K562 (cell line): ENCODE results near the gene PPCDC. TPM values are rescaled to one million over a fixed set of nuclear protein-coding genes. Genes with fewer than 3 reads are reported as not detected.

ENCODE experiments used
- BMI1 ChIP-seq: fragments of 150-350 bp; IDR thresholded peaks from 2 replicates; pipeline ENCODE4 v1.6.1; 2014; ENCODE audit warnings: low read length
- CSDE1 ChIP-seq, 2 experiments: fragments of 450-650 bp; IDR thresholded peaks; 2 replicates each; pipeline ENCODE4 v1.6.1; 2016; ENCODE audit warnings: mild to moderate bottlenecking in 1 of 2
- GTF2A2 ChIP-seq: IDR thresholded peaks from 2 replicates; pipeline ENCODE4 v1.6.1; 2016; ENCODE audit warnings: mild to moderate bottlenecking, missing genetic modification characterization, missing compliant biosample characterization
- HDAC3 ChIP-seq: fragments of 450-650 bp; IDR thresholded peaks from 2 replicates; pipeline ENCODE4 v1.6.1; 2018; ENCODE audit warnings: borderline replicate concordance, mild to moderate bottlenecking, moderate library complexity; ENCODE audit not compliant: partially characterized antibody
- MTA2 ChIP-seq: fragments of 450-650 bp; IDR thresholded peaks from 2 replicates; pipeline ENCODE4 v1.6.1; 2016; ENCODE audit warnings: low read depth
- NCOA4 ChIP-seq: fragments of 450-650 bp; IDR thresholded peaks from 2 replicates; pipeline ENCODE4 v1.6.1; 2018; ENCODE audit warnings: mild to moderate bottlenecking; ENCODE audit not compliant: partially characterized antibody
- NFRKB ChIP-seq: fragments of 450-650 bp; IDR thresholded peaks from 2 replicates; pipeline ENCODE4 v1.6.1; 2016; ENCODE audit warnings: low read depth
- NR4A1 ChIP-seq, 2 experiments: fragments of 250-450 bp in 1 of 2; fragments of 450-650 bp in 1 of 2; sonication (Bioruptor Pico) in 1 of 2; IDR thresholded peaks; 2 replicates each; pipeline versions ENCODE4 v1.4.0 to v1.6.1; 2016 to 2020; ENCODE audit warnings: mild to moderate bottlenecking in 2 of 2, missing compliant biosample characterization in 1 of 2, missing genetic modification characterization in 1 of 2, moderate library complexity in 1 of 2
- OTX1 ChIP-seq: fragments of 450-650 bp; formaldehyde crosslinking; IDR thresholded peaks from 2 replicates; pipeline ENCODE4 v1.4.0; 2022; ENCODE audit warnings: mild to moderate bottlenecking
- PML ChIP-seq: IDR thresholded peaks from 2 replicates; pipeline ENCODE4 v1.6.1; 2012; ENCODE audit warnings: low read length, inconsistent platforms
- RFX7 ChIP-seq: fragments of 250-450 bp; sonication (Bioruptor Pico); IDR thresholded peaks from 2 replicates; pipeline ENCODE4 v1.5.1; 2021; ENCODE audit warnings: mild to moderate bottlenecking
- SIN3A ChIP-seq, 2 experiments: fragments of 150-350 bp in 1 of 2; IDR thresholded peaks; 2 replicates each; pipeline ENCODE4 v1.6.1; 2011 to 2016; ENCODE audit warnings: borderline replicate concordance in 2 of 2, low read depth in 2 of 2, low read length in 2 of 2, mild to moderate bottlenecking in 2 of 2, moderate library complexity in 2 of 2; ENCODE audit not compliant: control insufficient read depth in 1 of 2
- SPI1 ChIP-seq: IDR thresholded peaks from 2 replicates; pipeline ENCODE4 v1.6.1; 2011; ENCODE audit warnings: low read depth, low read length, control low read depth, borderline replicate concordance
- ZNF146 ChIP-seq: IDR thresholded peaks from one replicate; pipeline ENCODE4 v1.6.1; 2018; ENCODE audit warnings: missing compliant biosample characterization; ENCODE audit not compliant: unreplicated experiment
- ZNF217 ChIP-seq: sonication (generic); formaldehyde crosslinking; IDR thresholded peaks from 2 replicates; pipeline ENCODE4 v1.8.0; 2022; ENCODE audit warnings: mild to moderate bottlenecking, missing genetic modification reagents
- polyA plus RNA-seq, 8 experiments: library from polyadenylated mRNA; depleted of rRNA in 4 of 8; stranded (reverse) in 5 of 8; unstranded in 3 of 8; fragments of >200 nt; fragmentation: Nextera tagmentation in 2 of 8; fragmentation: Illumina TruSeq in 1 of 8; extraction: Ambion mirVana in 2 of 8; extraction: Trizol in 1 of 8; gene quantifications; 2 replicates each; pipeline versions ENCODE4 v1.2.1 to v1.2.3, GENCODE V29; 2011 to 2014; ENCODE audit warnings: inconsistent platforms in 1 of 8, missing spikeins in 1 of 8
- total RNA-seq, 7 experiments: library from RNA; depleted of rRNA in 6 of 7; stranded (reverse); fragments of >200 nt in 6 of 7; fragmentation: Illumina TruSeq in 2 of 7; extraction: Trizol in 2 of 7; gene quantifications; 2 replicates each; pipeline versions ENCODE4 v1.2.1 to v1.2.3, GENCODE V29; 2011 to 2021; ENCODE audit warnings: low replicate concordance in 1 of 7
- TF ChIP-seq, protein P1 (sequence below): sonication (generic); formaldehyde crosslinking; IDR thresholded peaks from 2 replicates; pipeline ENCODE4 v1.5.0; 2020; ENCODE audit warnings: missing genetic modification reagents
- TF ChIP-seq, protein P2 (sequence below), 3 experiments: IDR thresholded peaks in 2 of 3; conservative IDR thresholded peaks in 1 of 3; 2 replicates each; pipeline ENCODE4 v1.5.1; 2011 to 2012; ENCODE audit warnings: low read length in 3 of 3, mild to moderate bottlenecking in 3 of 3, control low read depth in 2 of 3, improper control_type of control experiment in 1 of 3, inconsistent platforms in 1 of 3, low read depth in 1 of 3, mixed read lengths in 1 of 3, moderate library complexity in 1 of 3; ENCODE audit not compliant: insufficient read depth in 2 of 3
- TF ChIP-seq, protein P3 (sequence below): IDR thresholded peaks from 2 replicates; pipeline ENCODE4 v1.6.1; 2011; ENCODE audit warnings: borderline replicate concordance, low read depth, mild to moderate bottlenecking, moderate library complexity, low read length; ENCODE audit not compliant: insufficient read depth, poor library complexity, severe bottlenecking

The PPCDC gene
- total and polyA plus RNA-seq, 9 of the 15 experiments (the other 6 are each of a cell fraction or from before 2014, with no cell fraction given), result 10.9 to 53.6 (median 16.7) TPM

DNA sequence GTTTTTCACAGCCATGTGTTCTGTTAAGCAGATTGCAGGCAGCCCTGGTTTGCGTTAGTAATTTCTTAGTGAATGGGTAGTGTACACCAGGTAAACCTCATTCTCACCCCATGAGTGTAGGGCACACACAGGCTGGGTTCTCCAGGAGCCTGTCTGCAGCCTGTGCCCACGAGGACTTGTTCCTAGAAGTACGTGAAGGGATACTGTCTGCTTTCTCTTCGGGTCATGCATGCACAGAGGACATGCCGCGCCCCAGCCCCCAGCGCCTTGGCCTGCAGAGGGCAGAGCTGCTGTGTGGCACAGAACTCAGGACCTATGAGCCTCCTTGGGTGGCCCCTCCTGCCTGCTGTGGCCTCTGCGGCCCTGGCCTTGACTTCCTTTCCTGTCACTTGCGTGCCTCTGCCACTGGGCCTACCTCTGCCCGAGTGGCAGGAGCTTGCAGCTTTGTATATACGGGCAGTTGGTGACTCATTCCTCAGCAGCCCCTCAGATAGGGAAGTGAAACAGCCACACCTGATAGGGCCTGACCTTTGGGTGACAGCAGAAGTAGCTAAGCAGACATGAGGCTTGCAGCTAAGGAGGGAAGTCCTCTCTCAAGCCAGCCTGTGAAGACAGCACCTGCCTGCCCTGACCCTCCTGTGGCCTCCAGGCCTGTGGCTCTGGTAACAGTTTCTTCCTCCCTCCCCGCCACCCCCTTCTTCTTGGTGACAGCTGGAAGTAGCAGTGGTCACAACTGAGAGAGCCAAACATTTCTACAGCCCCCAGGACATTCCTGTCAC is 19.5 kb downstream of the PPCDC start (continued):
- no peak for TF ChIP-seq MTA2
- no peak for TF ChIP-seq BMI1
- no peak for TF ChIP-seq NCOA4
- TF ChIP-seq GTF2A2, result no peak
- TF ChIP-seq ZNF146 (CRISPR knock-in tag), result no peak
- no peak for TF ChIP-seq RFX7 (CRISPR knock-in tag)
- peak; percentile 96 for TF ChIP-seq SPI1
- no peak for TF ChIP-seq NFRKB
- TF ChIP-seq, protein P1, sequence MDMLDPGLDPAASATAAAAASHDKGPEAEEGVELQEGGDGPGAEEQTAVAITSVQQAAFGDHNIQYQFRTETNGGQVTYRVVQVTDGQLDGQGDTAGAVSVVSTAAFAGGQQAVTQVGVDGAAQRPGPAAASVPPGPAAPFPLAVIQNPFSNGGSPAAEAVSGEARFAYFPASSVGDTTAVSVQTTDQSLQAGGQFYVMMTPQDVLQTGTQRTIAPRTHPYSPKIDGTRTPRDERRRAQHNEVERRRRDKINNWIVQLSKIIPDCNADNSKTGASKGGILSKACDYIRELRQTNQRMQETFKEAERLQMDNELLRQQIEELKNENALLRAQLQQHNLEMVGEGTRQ, result no peak
- TF ChIP-seq, protein P2, sequence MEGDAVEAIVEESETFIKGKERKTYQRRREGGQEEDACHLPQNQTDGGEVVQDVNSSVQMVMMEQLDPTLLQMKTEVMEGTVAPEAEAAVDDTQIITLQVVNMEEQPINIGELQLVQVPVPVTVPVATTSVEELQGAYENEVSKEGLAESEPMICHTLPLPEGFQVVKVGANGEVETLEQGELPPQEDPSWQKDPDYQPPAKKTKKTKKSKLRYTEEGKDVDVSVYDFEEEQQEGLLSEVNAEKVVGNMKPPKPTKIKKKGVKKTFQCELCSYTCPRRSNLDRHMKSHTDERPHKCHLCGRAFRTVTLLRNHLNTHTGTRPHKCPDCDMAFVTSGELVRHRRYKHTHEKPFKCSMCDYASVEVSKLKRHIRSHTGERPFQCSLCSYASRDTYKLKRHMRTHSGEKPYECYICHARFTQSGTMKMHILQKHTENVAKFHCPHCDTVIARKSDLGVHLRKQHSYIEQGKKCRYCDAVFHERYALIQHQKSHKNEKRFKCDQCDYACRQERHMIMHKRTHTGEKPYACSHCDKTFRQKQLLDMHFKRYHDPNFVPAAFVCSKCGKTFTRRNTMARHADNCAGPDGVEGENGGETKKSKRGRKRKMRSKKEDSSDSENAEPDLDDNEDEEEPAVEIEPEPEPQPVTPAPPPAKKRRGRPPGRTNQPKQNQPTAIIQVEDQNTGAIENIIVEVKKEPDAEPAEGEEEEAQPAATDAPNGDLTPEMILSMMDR (IDR thresholded peaks at IDR 0.05 in 2 of 3, conservative IDR thresholded peaks at IDR 0.05 in 1 of 3; ENCODE audit: insufficient read depth in 2 of 3, low read depth in 1 of 3, low read length in 3 of 3), result peak; percentile 41 to 55 (median 55); a peak in 5 of 6 replicates
- TF ChIP-seq, protein P3, sequence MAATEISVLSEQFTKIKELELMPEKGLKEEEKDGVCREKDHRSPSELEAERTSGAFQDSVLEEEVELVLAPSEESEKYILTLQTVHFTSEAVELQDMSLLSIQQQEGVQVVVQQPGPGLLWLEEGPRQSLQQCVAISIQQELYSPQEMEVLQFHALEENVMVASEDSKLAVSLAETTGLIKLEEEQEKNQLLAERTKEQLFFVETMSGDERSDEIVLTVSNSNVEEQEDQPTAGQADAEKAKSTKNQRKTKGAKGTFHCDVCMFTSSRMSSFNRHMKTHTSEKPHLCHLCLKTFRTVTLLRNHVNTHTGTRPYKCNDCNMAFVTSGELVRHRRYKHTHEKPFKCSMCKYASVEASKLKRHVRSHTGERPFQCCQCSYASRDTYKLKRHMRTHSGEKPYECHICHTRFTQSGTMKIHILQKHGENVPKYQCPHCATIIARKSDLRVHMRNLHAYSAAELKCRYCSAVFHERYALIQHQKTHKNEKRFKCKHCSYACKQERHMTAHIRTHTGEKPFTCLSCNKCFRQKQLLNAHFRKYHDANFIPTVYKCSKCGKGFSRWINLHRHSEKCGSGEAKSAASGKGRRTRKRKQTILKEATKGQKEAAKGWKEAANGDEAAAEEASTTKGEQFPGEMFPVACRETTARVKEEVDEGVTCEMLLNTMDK, result no peak
- no peak for TF ChIP-seq NR4A1 (CRISPR knock-in tag; IDR thresholded peaks at IDR 0.05)
- no peak for TF ChIP-seq NR4A1 (tag; IDR thresholded peaks at IDR 0.05)
- TF ChIP-seq SIN3A (IDR thresholded peaks at IDR 0.05; ENCODE audit: borderline replicate concordance in 2 of 2, control insufficient read depth in 1 of 2, low read depth in 2 of 2, low read length in 2 of 2), result no peak; a peak in 1 of 4 replicates
- no peak for TF ChIP-seq PML
- no peak for TF ChIP-seq ZNF217
- TF ChIP-seq HDAC3, result no peak
- TF ChIP-seq CSDE1 (IDR thresholded peaks at IDR 0.05), result no peak
- TF ChIP-seq OTX1 (CRISPR knock-in tag), result no peak
